Ascending aorta (tissue), 2 donors: Measurements from ENCODE around the gene CIT. TPM values are rescaled to one million over a fixed set of nuclear protein-coding genes. Genes with fewer than 3 reads are reported as not detected.

Experiments used
- DNase-seq, 2 donors: peaks; one replicate each; pipeline ENCODE4 v3.0.0-alpha.2; 2019; ENCODE audit warnings: low spot score in 2 of 2
- H3K27ac ChIP-seq, 2 donors: fragments of 200-600 bp; sonication (generic); one replicate each; pipeline ENCODE4 v1.5.1; 2016 to 2017; ENCODE audit warnings: mild to moderate bottlenecking in 1 of 2
- H3K27me3 ChIP-seq: fragments of 200-600 bp; sonication (generic); one replicate; pipeline ENCODE4 v1.5.1; 2017
- H3K36me3 ChIP-seq, 2 donors: fragments of 200-600 bp; sonication (generic); one replicate each; pipeline ENCODE4 v1.5.1; 2016
- H3K4me1 ChIP-seq, 2 donors: fragments of 200-600 bp; sonication (generic); one replicate each; pipeline ENCODE4 v1.5.1; 2016 to 2017; ENCODE audit warnings: mild to moderate bottlenecking in 1 of 2
- H3K4me3 ChIP-seq, 2 donors: fragments of 200-600 bp; sonication (generic); one replicate each; pipeline ENCODE4 v1.5.1; 2016 to 2017; ENCODE audit warnings: mild to moderate bottlenecking in 1 of 2
- H3K9me3 ChIP-seq, 2 donors: fragments of 200-600 bp; sonication (generic); one replicate each; pipeline ENCODE4 v1.5.1; 2016
- intact Hi-C: fragments of 100-400 bp; cut with DNase I; formaldehyde crosslinking; loops from one replicate; pipeline ENCODE4 v1.15.1; 2023
- total RNA-seq: library from RNA; depleted of rRNA; stranded (reverse); fragments of >200 nt; gene quantifications from one replicate; pipeline ENCODE4 v1.1.0, GENCODE V29; 2016
- TF ChIP-seq, protein P1 (sequence below), 3 experiments: fragments of 200-600 bp in 2 of 3; fragments of 450-650 bp in 1 of 3; sonication (generic) in 2 of 3; IDR thresholded peaks; one replicate each; pipeline ENCODE4 v1.5.1; 2016 to 2019; ENCODE audit warnings: antibody characterized with exemption in 3 of 3, mild to moderate bottlenecking in 1 of 3, moderate library complexity in 1 of 3

Gene CIT
- total RNA-seq, 1 donor from 2014 or later = 1.2 TPM

DNA sequence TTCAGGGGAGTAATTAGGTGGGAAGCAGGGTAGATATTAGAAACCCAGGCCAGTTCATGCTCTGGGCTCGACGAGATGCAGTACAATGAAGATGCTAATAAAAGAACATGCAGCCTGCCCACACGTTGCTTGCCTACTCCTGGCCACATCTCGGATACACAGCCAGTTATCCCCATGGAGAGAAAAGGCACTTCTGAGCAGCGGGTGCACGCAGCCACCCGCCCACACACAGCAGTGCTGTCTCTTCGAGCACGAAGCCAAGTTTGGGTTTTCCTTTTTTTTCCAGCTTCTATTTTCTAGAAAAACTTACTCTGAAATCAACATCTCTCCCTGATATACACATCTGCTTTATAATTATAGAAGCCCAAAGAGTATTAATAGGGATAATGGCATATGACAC is 85.7 kb downstream of the CIT start:
- DNase-seq = no peak
- Histone ChIP-seq H3K9me3 (no peaks in the 10 kb centered on the region), H3K4me1 (no peaks in the 10 kb centered on the region), H3K27ac (no peak overlapping the region), H3K36me3 (no peaks in the 10 kb centered on the region), H3K27me3 (no peaks in the 10 kb centered on the region), H3K4me3 (no peak overlapping the region)
- intact Hi-C loops = no loop called here
- TF ChIP-seq, protein P1, sequence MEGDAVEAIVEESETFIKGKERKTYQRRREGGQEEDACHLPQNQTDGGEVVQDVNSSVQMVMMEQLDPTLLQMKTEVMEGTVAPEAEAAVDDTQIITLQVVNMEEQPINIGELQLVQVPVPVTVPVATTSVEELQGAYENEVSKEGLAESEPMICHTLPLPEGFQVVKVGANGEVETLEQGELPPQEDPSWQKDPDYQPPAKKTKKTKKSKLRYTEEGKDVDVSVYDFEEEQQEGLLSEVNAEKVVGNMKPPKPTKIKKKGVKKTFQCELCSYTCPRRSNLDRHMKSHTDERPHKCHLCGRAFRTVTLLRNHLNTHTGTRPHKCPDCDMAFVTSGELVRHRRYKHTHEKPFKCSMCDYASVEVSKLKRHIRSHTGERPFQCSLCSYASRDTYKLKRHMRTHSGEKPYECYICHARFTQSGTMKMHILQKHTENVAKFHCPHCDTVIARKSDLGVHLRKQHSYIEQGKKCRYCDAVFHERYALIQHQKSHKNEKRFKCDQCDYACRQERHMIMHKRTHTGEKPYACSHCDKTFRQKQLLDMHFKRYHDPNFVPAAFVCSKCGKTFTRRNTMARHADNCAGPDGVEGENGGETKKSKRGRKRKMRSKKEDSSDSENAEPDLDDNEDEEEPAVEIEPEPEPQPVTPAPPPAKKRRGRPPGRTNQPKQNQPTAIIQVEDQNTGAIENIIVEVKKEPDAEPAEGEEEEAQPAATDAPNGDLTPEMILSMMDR (IDR thresholded peaks at IDR 0.05) = no peak

DNA sequence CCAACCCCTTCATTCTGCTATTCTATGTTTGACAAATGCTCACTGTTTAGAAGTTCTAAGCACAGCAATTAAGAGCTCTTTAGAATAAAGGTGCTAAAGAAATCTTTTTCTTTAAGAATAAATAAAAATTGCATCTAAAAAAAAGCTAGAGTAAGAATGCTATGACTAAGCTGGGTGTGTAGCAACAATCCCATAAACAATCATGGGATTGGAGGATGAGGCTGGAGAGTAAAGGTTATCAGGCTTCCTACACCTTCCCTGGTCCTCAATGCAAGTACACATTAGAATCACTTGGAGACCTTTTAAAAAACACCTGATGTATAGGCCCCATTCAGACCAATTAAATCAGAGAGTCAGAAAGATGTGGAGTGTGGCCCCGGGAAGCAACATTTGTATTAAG is 88.3 kb downstream of the CIT start:
- DNase-seq = no peak
- Histone ChIP-seq H3K9me3 (no peaks in the 10 kb centered on the region), H3K4me3 (no peak overlapping the region), H3K36me3 (no peaks in the 10 kb centered on the region), H3K4me1 (no peaks in the 10 kb centered on the region), H3K27me3 (no peaks in the 10 kb centered on the region), H3K27ac (no peak overlapping the region)
- TF ChIP-seq, protein P1 (IDR thresholded peaks at IDR 0.05) = no peak
- intact Hi-C loops = no loop called here

DNA sequence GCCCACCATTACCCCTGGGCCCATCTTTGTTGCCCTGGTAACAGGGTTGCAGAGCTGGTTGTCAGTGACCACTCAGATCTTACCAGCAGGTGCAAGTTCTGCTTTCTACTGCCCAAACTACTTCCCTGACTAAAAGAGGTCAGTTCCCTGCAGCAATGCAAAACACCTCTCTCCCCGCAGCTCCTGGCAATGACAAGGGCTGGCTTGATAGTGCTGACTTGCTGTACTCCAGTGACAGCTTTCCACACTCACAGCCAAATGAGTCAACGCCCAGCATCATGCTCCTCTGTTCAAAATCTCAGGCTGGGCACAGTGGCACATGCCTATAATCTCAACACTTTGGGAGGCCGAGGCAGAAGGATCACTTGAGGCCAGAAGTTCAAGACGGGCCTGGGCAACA is 90.6 kb downstream of the CIT start:
- Histone ChIP-seq H3K9me3 (no peaks in the 10 kb centered on the region), H3K27me3 (no peaks in the 10 kb centered on the region), H3K36me3 (no peaks in the 10 kb centered on the region), H3K27ac (no peak overlapping the region), H3K4me1 (no peaks in the 10 kb centered on the region), H3K4me3 (no peak overlapping the region)
- no peak for DNase-seq
- intact Hi-C loops = no loop called here
- TF ChIP-seq, protein P1 (IDR thresholded peaks at IDR 0.05) = no peak

DNA sequence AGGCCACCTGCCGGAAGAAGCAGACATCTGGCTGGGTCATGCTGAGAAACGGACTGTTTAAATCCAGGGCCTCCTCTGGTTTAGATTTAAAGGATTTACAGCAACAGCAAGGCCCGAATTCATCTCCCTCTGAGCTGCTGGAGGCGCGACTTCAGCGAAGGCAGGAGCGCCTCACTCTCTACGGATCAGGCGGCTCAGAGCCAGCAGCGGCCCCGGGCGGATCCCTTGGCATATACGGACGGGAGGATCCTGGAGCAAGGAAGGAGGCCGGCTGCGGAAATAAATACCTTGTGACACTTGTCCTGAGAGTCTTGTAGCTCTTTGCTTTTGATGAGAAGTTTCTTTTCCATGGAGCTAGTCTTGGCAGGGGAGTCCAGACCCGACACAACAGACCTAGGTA is 92.4 kb downstream of the CIT start:
- H3K27ac ChIP-seq = no peak overlapping the region
- TF ChIP-seq, protein P1 (IDR thresholded peaks at IDR 0.05) = no peak
- no peak for DNase-seq
- H3K9me3 ChIP-seq = no peaks in the 10 kb centered on the region
- intact Hi-C loops = no loop called here
- no peaks in the 10 kb centered on the region for H3K27me3 ChIP-seq
- H3K4me3 ChIP-seq = no peak overlapping the region
- H3K36me3 ChIP-seq = no peaks in the 10 kb centered on the region
- no peaks in the 10 kb centered on the region for H3K4me1 ChIP-seq

DNA sequence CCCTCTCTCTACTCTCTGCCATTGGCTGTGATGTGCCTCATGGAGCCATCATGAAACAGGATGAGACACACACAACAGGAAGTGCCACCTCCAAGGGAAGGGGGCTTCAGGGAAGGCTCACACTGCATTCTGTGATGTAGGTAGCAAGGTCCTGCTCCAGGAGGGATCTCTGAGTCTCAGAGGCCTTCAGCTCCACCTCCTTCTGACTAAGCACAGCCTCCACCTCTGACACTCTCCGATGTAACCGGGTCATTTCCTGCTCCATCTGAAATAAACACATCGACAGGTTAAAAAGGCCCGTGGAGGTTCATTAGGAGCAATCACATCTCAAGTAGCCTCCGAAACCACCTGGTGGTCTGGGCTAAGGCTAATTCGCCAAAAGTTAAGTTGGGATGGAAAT is 93.3 kb downstream of the CIT start:
- no peak for DNase-seq
- Histone ChIP-seq H3K9me3 (no peaks in the 10 kb centered on the region), H3K4me3 (no peak overlapping the region), H3K36me3 (no peaks in the 10 kb centered on the region), H3K27ac (no peak overlapping the region), H3K4me1 (no peaks in the 10 kb centered on the region), H3K27me3 (no peaks in the 10 kb centered on the region)
- intact Hi-C loops = no loop called here
- TF ChIP-seq, protein P1 (IDR thresholded peaks at IDR 0.05) = no peak

DNA sequence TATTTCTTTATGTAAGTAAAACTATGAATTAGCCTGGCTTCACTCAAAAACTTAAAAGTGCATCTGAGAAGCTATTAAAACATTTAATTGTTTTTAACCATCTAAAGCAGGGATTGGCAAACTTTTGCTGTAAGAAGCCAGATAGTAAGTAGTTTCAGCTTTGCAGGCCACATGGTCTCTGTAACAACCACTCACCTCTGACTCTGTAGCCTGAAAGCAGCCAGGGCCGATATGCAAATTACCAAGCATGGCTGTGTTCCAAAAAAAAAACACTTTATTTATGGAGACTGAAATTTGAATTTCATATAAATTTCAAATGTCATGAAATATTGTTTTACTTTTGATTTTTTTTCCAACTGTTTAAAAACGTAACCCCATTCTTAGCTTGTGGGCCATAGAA is 95.3 kb downstream of the CIT start:
- Histone ChIP-seq H3K27ac (no peak overlapping the region), H3K36me3 (no peaks in the 10 kb centered on the region), H3K9me3 (no peaks in the 10 kb centered on the region), H3K4me3 (no peak overlapping the region), H3K27me3 (no peaks in the 10 kb centered on the region), H3K4me1 (no peaks in the 10 kb centered on the region)
- intact Hi-C loops = no loop called here
- DNase-seq = no peak
- TF ChIP-seq, protein P1 (IDR thresholded peaks at IDR 0.05) = no peak
